WTC11 (cell line): ENCODE measurements around the gene COA8. TPM values are rescaled to one million over a fixed set of nuclear protein-coding genes. Genes with fewer than 3 reads are reported as not detected.

ENCODE experiments used
- ATAC-seq: fragments of 200-7000 bp; cut with Tn5 transposase; 2 replicates; pipeline ENCODE4 v1.10.0; 2021; ENCODE audit warnings: mild to moderate bottlenecking, moderate library complexity
- CTCF ChIA-PET: fragments of 300-600 bp; sonication (Branson Sonifier 250); formaldehyde crosslinking; loops from one replicate; lab custom pipeline; 2021; ENCODE audit warnings: antibody characterized with exemption; lab: Charles Lee
- POLR2A ChIA-PET: fragments of 350-600 bp; sonication (Branson Sonifier 250); formaldehyde crosslinking; loops from one replicate; lab custom pipeline; 2021; ENCODE audit warnings: antibody characterized with exemption; lab: Charles Lee
- DNase-seq: peaks from one replicate; pipeline ENCODE4 v3.0.0; 2021; ENCODE audit warnings: low spot score
- H3K27ac Mint-ChIP-seq: 2 replicates; pipeline ENCODE4 v1.8.0; 2021; ENCODE audit warnings: mixed read lengths
- H3K27me3 Mint-ChIP-seq: 2 replicates; pipeline ENCODE4 v1.8.0; 2021; ENCODE audit warnings: low read depth, mild to moderate bottlenecking, moderate library complexity, mixed read lengths
- H3K36me3 Mint-ChIP-seq: 2 replicates; pipeline ENCODE4 v1.8.0; 2021; ENCODE audit warnings: mixed read lengths
- H3K4me1 Mint-ChIP-seq: 2 replicates; pipeline ENCODE4 v1.8.0; 2022; ENCODE audit warnings: mixed read lengths
- H3K4me3 Mint-ChIP-seq: 2 replicates; pipeline ENCODE4 v1.8.0; 2021; ENCODE audit warnings: mild to moderate bottlenecking, moderate library complexity, mixed read lengths
- H3K9me3 Mint-ChIP-seq: 2 replicates; pipeline ENCODE4 v1.8.0; 2021; ENCODE audit warnings: mixed read lengths
- ATF6 ChIP-seq: sonication (generic); formaldehyde crosslinking; IDR thresholded peaks from 2 replicates; pipeline ENCODE4 v1.8.1; 2023; ENCODE audit warnings: mild to moderate bottlenecking, missing genetic modification reagents
- GRHL2 ChIP-seq: fragments of 250-450 bp; sonication (Bioruptor Pico); IDR thresholded peaks from 2 replicates; pipeline ENCODE4 v1.8.0; 2022; ENCODE audit warnings: mild to moderate bottlenecking, moderate library complexity; ENCODE audit not compliant: insufficient replicate concordance, severe bottlenecking
- HMGA2 ChIP-seq: fragments of 250-450 bp; sonication (Bioruptor Pico); IDR thresholded peaks from 2 replicates; pipeline ENCODE4 v1.4.0; 2021; ENCODE audit warnings: mild to moderate bottlenecking, moderate library complexity
- HMGXB4 ChIP-seq: sonication (generic); formaldehyde crosslinking; IDR thresholded peaks from 2 replicates; pipeline ENCODE4 v1.8.1; 2023; ENCODE audit warnings: mild to moderate bottlenecking, moderate library complexity, missing genetic modification reagents
- IRF2 ChIP-seq: sonication (generic); formaldehyde crosslinking; IDR thresholded peaks from 2 replicates; pipeline ENCODE4 v1.8.0; 2022; ENCODE audit warnings: low read depth, missing genetic modification reagents, borderline replicate concordance
- JAZF1 ChIP-seq: fragments of 250-450 bp; sonication (Bioruptor Pico); IDR thresholded peaks from 2 replicates; pipeline ENCODE4 v1.9.0; 2021; ENCODE audit warnings: moderate library complexity, mild to moderate bottlenecking, inconsistent platforms
- MXD4 ChIP-seq: fragments of 250-450 bp; sonication (Bioruptor Pico); IDR thresholded peaks from 2 replicates; pipeline ENCODE4 v1.8.0; 2021; ENCODE audit warnings: mild to moderate bottlenecking, moderate library complexity, borderline replicate concordance
- NR2C2 ChIP-seq: sonication (generic); formaldehyde crosslinking; IDR thresholded peaks from 2 replicates; pipeline ENCODE4 v1.8.0; 2022; ENCODE audit warnings: mild to moderate bottlenecking, missing genetic modification reagents
- ZBTB21 ChIP-seq: sonication (generic); formaldehyde crosslinking; IDR thresholded peaks from 2 replicates; pipeline ENCODE4 v1.8.1; 2023; ENCODE audit warnings: mild to moderate bottlenecking, missing genetic modification reagents, borderline replicate concordance
- ZNF232 ChIP-seq: sonication (generic); formaldehyde crosslinking; IDR thresholded peaks from 2 replicates; pipeline ENCODE4 v1.8.0; 2022; ENCODE audit warnings: mild to moderate bottlenecking, missing genetic modification reagents
- total RNA-seq: library from RNA; stranded (reverse); gene quantifications from 3 replicates; pipeline ENCODE4 v1.2.3, GENCODE V29; 2021
- TF ChIP-seq, protein P1 (sequence below): sonication (generic); formaldehyde crosslinking; IDR thresholded peaks from 2 replicates; pipeline ENCODE4 v1.8.1; 2022; ENCODE audit warnings: low read depth, missing genetic modification reagents, borderline replicate concordance
- TF ChIP-seq, protein P2 (sequence below): sonication (generic); formaldehyde crosslinking; IDR thresholded peaks from 2 replicates; pipeline ENCODE4 v1.8.1; 2022; ENCODE audit warnings: low read depth, mild to moderate bottlenecking, moderate library complexity, missing genetic modification reagents, borderline replicate concordance
- TF ChIP-seq, protein P3 (sequence below): fragments of 250-450 bp; sonication (Bioruptor Pico); conservative IDR thresholded peaks from 2 replicates; pipeline ENCODE4 v1.9.0; 2021; ENCODE audit warnings: mild to moderate bottlenecking
- TF ChIP-seq, protein P4 (sequence below): sonication (generic); formaldehyde crosslinking; IDR thresholded peaks from 2 replicates; pipeline ENCODE4 v1.8.0; 2022; ENCODE audit warnings: mild to moderate bottlenecking, missing genetic modification reagents
- TF ChIP-seq, protein P5 (sequence below): fragments of 250-450 bp; sonication (Bioruptor Pico); IDR thresholded peaks from 2 replicates; pipeline ENCODE4 v1.9.0; 2021; ENCODE audit warnings: moderate library complexity, mild to moderate bottlenecking, inconsistent platforms, borderline replicate concordance

Gene COA8
- total RNA-seq, 1 experiment from 2014 or later: 36.4 TPM

- DNase-seq: no peak
- ChIA-PET CTCF (interaction anchor here (0.6 to 21.0 kb wide), 15 partner anchors 9 to 157 kb away, joined by 3 to 455 read pairs (median 6); partner anchors contain the start of genes BAG5, CKB, COA8 and TRMT61A), POLR2A (interaction anchor here (0.5 kb wide), 2 partner anchors 45 to 1103 kb away, joined by 3 read pairs; no protein-coding TSS in a partner anchor)
- ATAC-seq: no peak
- Mint-ChIP-seq H3K27me3 (no peaks in the 10 kb centered on the region), H3K9me3 (no peaks in the 10 kb centered on the region), H3K4me3 (no peak overlapping the region), H3K36me3 (no peaks in the 10 kb centered on the region), H3K27ac (no peak overlapping the region), H3K4me1 (peaks cover 5% of the 10 kb centered on the region; the same call in 1 of the 2 replicates)
- TF ChIP-seq, protein P1, sequence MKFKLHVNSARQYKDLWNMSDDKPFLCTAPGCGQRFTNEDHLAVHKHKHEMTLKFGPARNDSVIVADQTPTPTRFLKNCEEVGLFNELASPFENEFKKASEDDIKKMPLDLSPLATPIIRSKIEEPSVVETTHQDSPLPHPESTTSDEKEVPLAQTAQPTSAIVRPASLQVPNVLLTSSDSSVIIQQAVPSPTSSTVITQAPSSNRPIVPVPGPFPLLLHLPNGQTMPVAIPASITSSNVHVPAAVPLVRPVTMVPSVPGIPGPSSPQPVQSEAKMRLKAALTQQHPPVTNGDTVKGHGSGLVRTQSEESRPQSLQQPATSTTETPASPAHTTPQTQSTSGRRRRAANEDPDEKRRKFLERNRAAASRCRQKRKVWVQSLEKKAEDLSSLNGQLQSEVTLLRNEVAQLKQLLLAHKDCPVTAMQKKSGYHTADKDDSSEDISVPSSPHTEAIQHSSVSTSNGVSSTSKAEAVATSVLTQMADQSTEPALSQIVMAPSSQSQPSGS: no peak
- no peak for TF ChIP-seq GRHL2 (CRISPR knock-in tag)
- no peak for TF ChIP-seq MXD4 (CRISPR knock-in tag)
- TF ChIP-seq JAZF1 (CRISPR knock-in tag): no peak
- no peak for TF ChIP-seq ZBTB21 (CRISPR knock-in tag)
- TF ChIP-seq, protein P2, sequence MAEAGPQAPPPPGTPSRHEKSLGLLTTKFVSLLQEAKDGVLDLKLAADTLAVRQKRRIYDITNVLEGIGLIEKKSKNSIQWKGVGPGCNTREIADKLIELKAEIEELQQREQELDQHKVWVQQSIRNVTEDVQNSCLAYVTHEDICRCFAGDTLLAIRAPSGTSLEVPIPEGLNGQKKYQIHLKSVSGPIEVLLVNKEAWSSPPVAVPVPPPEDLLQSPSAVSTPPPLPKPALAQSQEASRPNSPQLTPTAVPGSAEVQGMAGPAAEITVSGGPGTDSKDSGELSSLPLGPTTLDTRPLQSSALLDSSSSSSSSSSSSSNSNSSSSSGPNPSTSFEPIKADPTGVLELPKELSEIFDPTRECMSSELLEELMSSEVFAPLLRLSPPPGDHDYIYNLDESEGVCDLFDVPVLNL (CRISPR knock-in tag): no peak
Observed at GRCh38 chr14:103547455-103547940, 15.3 kb upstream of the COA8 start.

DNA sequence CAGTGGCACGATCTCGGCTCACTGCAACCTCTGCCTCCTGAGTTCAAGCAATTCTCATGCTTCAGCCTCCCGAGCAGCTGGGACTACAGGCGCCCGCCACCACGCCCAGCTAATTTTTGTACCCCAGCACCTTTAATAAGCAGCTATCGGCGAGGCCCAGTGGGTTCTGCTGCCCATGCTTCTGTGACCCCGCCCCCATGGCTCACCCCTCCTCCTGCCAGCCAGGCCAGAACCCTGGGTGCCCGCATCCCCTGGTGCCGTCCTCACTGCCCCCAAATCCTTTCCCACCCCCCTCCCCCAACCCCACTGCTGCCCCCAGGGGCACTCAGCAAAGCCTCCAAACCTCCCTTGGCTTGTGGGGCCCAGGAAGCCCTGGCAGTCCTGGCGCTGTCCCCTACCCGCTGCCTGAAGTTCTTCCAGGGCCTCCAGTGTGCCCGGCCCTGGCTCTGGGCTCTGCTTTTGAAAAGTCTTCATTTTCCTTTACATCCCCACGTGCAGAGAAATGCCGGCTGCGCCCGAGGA is 14.8 kb upstream of the COA8 start:
- H3K4me3 Mint-ChIP-seq: no peak overlapping the region
- H3K36me3 Mint-ChIP-seq: no peaks in the 10 kb centered on the region
- ATAC-seq: no peak
- no peaks in the 10 kb centered on the region for H3K9me3 Mint-ChIP-seq
- no peak overlapping the region for H3K27ac Mint-ChIP-seq
- ChIA-PET POLR2A (no interaction called here), CTCF (interaction anchor here (1.0 to 21.0 kb wide), 6 partner anchors 10 to 157 kb away, joined by 3 to 455 read pairs (median 10); partner anchors contain the start of genes BAG5, CKB and COA8)
- H3K4me1 Mint-ChIP-seq: peaks cover 5% of the 10 kb centered on the region; the same call in 1 of the 2 replicates
- no peak for TF ChIP-seq HMGXB4
- no peak for TF ChIP-seq ZNF232 (CRISPR knock-in tag)
- no peak for TF ChIP-seq GRHL2 (CRISPR knock-in tag)
- TF ChIP-seq HMGA2 (CRISPR knock-in tag): no peak
- TF ChIP-seq, protein P3, sequence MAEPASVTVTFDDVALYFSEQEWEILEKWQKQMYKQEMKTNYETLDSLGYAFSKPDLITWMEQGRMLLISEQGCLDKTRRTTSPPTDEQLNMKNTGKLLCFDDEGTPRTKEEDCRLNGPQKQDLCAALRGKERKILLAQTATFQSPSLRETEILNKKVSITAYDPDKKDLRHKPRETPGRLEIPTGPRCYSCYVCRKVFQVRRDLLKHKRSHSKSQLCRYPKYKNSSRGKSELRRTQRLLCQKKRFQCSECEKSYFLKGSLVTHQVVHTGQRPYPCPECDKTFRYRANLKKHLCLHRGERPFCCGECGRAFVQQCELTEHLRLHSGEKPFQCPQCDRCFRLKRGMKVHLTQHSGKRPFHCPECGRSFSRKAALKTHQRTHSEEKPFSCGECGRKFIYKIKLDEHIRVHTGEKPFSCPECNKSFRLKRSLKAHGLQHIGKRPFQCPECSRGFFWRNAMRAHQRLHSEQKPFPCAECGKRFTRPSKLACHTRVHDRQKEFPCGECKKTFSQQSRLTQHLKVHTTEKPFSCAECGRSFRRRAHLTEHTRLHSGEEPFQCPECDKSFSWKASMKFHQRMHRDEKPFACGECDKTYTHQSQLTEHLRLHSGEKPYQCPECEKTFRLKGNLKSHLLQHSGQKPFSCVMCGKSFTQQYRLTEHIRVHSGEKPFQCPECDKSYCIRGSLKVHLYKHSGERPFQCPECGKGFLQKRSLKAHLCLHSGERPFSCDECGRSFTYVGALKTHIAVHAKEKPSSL: no peak
- no peak for TF ChIP-seq ATF6 (CRISPR knock-in tag)
- TF ChIP-seq, protein P4, sequence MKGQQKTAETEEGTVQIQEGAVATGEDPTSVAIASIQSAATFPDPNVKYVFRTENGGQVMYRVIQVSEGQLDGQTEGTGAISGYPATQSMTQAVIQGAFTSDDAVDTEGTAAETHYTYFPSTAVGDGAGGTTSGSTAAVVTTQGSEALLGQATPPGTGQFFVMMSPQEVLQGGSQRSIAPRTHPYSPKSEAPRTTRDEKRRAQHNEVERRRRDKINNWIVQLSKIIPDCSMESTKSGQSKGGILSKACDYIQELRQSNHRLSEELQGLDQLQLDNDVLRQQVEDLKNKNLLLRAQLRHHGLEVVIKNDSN: no peak
- TF ChIP-seq NR2C2 (CRISPR knock-in tag): no peak
- TF ChIP-seq, protein P5, sequence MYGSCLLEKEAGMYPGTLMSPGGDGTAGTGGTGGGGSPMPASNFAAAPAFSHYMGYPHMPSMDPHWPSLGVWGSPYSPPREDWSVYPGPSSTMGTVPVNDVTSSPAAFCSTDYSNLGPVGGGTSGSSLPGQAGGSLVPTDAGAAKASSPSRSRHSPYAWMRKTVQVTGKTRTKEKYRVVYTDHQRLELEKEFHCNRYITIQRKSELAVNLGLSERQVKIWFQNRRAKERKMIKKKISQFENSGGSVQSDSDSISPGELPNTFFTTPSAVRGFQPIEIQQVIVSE: no peak
- no peak for TF ChIP-seq IRF2 (CRISPR knock-in tag)
- DNase-seq: no peak
- no peaks in the 10 kb centered on the region for H3K27me3 Mint-ChIP-seq
